HG02884 (cell line): ENCODE results near the gene TTC6.

Source experiments
- ATAC-seq: cut with Tn5 transposase; IDR thresholded peaks from one replicate; pipeline ENCODE4 v1.9.1; 2021; ENCODE audit warnings: mild to moderate bottlenecking, moderate library complexity; ENCODE audit not compliant: unreplicated experiment

TTC6 gene

GRCh38 chr14:37584211-37585100 lies 11.0 kb upstream of the TTC6 start:
- no peak for ATAC-seq

GRCh38 chr14:37585101-37585511 lies 10.3 kb upstream of the TTC6 start:
- no peak for ATAC-seq

GRCh38 chr14:37585971-37586796 lies 9.2 kb upstream of the TTC6 start:
- ATAC-seq, result no peak

- no peak for ATAC-seq
These were observed 8.7 kb upstream of the TTC6 start for GRCh38 chr14:37586797-37587130.

GRCh38 chr14:37587131-37587803 lies 8.2 kb upstream of the TTC6 start:
- ATAC-seq, result no peak

GRCh38 chr14:37587881-37588666 lies 7.4 kb upstream of the TTC6 start:
- no peak for ATAC-seq

- ATAC-seq, result no peak
These were observed 6.8 kb upstream of the TTC6 start for GRCh38 chr14:37588667-37588955.

- no peak for ATAC-seq
These were observed 6.3 kb upstream of the TTC6 start for GRCh38 chr14:37588956-37589714.

GRCh38 chr14:37589715-37590427 lies 5.6 kb upstream of the TTC6 start:
- no peak for ATAC-seq

- no peak for ATAC-seq
These were observed 4.8 kb upstream of the TTC6 start for GRCh38 chr14:37590428-37591139.

GRCh38 chr14:37591311-37591940 lies 4.0 kb upstream of the TTC6 start:
- no peak for ATAC-seq

GRCh38 chr14:37591941-37592481 lies 3.4 kb upstream of the TTC6 start:
- ATAC-seq, result no peak

- ATAC-seq, result no peak
These were observed 2.7 kb upstream of the TTC6 start for GRCh38 chr14:37592482-37593408.

GRCh38 chr14:37593511-37594237 lies 1.8 kb upstream of the TTC6 start:
- ATAC-seq, result no peak

GRCh38 chr14:37594238-37594970 lies 1.0 kb upstream of the TTC6 start:
- no peak for ATAC-seq
